ENCODE results near the gene ARL15. TPM values are rescaled to one million over a fixed set of nuclear protein-coding genes. Genes with fewer than 3 reads are reported as not detected.

Gene ARL15
- total RNA-seq, 4 donors from 2014 or later = 19.6 to 52.5 (median 30.6) TPM

DNA sequence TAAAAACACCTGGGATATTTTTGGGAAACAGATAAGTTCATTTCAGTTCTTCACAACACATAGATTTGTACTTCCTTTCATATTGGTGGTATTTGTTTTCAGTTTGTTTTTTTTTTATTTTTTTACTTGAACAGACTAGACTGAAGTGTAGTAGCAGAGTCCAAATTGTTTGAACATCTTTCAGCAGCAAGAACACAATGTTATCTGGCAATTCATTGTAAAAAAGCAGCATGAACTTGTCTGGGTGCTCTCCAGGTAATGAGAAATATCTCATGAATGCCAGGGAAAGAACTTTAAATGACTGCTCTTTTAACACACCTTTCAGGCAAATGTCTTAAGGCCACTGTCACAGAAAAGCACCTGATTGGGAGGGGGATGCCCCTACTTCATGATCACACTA, 113.4 kb downstream of the ARL15 start:
- TF ChIP-seq, protein P1, sequence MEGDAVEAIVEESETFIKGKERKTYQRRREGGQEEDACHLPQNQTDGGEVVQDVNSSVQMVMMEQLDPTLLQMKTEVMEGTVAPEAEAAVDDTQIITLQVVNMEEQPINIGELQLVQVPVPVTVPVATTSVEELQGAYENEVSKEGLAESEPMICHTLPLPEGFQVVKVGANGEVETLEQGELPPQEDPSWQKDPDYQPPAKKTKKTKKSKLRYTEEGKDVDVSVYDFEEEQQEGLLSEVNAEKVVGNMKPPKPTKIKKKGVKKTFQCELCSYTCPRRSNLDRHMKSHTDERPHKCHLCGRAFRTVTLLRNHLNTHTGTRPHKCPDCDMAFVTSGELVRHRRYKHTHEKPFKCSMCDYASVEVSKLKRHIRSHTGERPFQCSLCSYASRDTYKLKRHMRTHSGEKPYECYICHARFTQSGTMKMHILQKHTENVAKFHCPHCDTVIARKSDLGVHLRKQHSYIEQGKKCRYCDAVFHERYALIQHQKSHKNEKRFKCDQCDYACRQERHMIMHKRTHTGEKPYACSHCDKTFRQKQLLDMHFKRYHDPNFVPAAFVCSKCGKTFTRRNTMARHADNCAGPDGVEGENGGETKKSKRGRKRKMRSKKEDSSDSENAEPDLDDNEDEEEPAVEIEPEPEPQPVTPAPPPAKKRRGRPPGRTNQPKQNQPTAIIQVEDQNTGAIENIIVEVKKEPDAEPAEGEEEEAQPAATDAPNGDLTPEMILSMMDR (IDR thresholded peaks at IDR 0.05; ENCODE audit: low read depth) = no peak

DNA sequence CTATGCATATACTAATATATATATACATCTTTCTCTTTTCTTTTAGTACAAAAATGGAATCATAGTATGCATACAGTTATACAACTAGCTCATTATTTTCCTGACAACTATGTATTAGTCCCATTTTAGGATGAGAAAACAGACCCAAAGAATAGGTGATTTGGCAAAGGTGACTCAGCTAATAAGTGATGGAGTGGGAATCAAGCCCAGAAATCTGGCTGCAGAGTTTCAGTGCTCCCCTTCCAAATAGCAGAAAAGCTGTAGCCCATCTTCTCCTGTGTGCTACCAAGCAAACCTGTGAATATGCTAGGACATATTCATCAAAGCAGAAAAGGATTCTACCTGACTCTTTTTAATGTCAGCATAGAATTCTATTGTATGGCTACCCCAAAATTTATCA, 114.7 kb downstream of the ARL15 start:
- TF ChIP-seq, protein P1 (IDR thresholded peaks at IDR 0.05; ENCODE audit: low read depth) = no peak

DNA sequence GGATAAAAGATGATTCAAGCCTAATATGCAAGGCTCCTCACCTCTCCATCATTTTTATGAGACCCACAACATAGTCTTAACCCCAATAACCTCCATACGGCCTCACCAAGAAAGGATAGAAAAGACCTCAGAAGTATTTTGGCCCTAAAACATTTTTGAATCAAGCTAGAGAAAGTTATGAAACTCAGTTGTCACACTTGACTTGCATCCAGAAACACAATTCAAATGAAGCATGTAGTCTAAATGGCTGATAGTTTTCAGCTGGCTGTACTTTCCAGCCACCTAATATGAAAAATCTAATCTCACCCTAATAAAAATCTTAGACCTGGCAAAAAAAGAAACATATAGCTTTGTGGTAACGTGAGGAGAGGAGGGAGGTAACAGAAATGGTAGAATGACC, 116.1 kb downstream of the ARL15 start:
- TF ChIP-seq, protein P1 (IDR thresholded peaks at IDR 0.05; ENCODE audit: low read depth) = no peak

DNA sequence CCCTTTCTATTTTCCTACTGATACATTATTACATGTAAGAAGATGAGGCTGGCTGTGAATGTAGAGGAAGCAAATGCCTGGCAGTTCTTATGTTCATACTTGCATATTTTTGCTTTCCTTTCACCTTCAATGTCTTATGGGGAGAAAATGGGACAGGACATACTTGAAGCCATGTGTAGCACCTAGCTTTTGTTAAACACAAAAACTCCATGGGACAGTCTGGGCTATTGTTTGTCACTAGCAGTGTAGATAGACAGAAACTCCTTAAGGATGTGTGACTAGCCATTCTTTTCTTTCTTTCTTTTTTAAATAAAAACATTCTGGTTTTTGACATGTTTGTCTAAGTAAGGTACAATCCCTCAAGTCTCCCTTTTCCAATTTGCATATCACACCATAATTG, 122.7 kb downstream of the ARL15 start:
- TF ChIP-seq, protein P1 (IDR thresholded peaks at IDR 0.05; ENCODE audit: low read depth) = no peak

DNA sequence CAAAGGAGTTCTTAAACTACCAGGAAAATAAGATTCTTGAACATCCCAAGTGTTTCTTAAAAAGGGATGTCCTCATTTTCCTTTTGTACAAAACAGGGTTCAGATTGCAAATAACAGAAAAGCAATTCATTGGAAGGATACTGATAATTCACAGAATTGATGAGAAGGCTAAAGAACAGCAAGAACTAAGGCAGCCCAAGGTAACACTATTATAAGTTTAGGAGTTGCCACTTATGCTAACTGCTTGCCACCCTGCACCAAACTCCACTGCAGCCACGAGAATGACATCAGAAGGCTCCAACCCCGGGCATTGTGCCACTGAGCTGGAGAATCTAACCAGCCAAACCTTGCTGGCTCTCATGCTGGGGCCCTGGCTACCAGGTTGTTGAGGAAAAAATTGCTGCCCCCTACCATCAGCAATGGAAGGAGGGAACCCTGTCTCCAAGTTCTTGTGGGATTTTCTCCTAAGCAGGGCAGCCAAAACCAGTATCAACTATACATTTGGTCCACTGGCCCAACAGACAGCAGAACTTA, 123.4 kb downstream of the ARL15 start:
- TF ChIP-seq, protein P1 (IDR thresholded peaks at IDR 0.05; ENCODE audit: low read depth) = no peak

DNA sequence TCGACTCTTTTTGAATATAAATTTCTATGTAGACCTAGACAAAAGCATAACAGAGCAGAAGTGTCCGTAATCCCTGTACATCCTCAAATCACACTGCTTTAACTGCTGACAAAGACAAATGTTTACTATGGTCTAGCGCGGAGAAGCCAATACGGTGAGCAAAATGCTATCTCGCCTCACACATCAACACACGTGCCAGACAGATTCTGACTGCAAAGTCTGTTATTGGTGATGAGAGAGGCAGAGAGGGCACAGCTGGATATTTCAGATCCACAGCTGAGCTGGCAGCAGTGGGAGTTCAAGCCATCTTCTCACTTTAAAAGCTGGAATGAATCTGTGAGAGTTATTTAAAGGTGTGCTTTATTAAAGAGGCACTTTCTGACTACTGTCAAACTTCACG, 124.3 kb downstream of the ARL15 start:
- TF ChIP-seq, protein P1 (IDR thresholded peaks at IDR 0.05; ENCODE audit: low read depth) = no peak

DNA sequence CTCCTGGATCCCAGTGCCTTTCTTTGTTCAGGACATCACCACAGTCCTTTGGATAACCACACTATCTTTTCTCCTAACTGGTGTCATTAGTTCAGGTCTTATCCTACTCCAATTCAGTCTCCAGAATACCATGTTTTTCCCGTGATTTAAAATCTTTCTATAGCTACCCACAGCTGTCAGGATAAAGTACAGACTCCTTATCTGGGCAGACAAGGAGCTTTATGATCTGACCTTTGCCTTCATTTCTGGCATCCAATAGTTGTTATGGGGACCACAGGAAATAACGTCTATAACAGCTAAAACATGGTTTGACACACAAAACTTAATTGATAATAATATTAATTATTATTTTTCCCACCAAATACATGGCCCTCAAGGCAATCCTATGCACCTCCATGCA, 125.6 kb downstream of the ARL15 start:
- TF ChIP-seq, protein P1 (IDR thresholded peaks at IDR 0.05; ENCODE audit: low read depth) = no peak
